K562 (cell line): ENCODE data around the gene HPD. TPM values are rescaled to one million over a fixed set of nuclear protein-coding genes. Genes with fewer than 3 reads are reported as not detected.
A peak's percentile ranks its signal among the peaks of the same experiment; 100 is the strongest.

Source experiments
- AFF1 ChIP-seq, 2 experiments: fragments of 450-650 bp; IDR thresholded peaks; 2 replicates each; pipeline ENCODE4 v1.6.1; 2018; ENCODE audit warnings: mild to moderate bottlenecking in 2 of 2, low read depth in 1 of 2; ENCODE audit not compliant: partially characterized antibody in 2 of 2
- CSDE1 ChIP-seq, 2 experiments: fragments of 450-650 bp; IDR thresholded peaks; 2 replicates each; pipeline ENCODE4 v1.6.1; 2016; ENCODE audit warnings: mild to moderate bottlenecking in 1 of 2
- EGR1 ChIP-seq: fragments of 450-650 bp; conservative IDR thresholded peaks from 2 replicates; pipeline ENCODE4 v1.6.1; 2017; ENCODE audit warnings: mild to moderate bottlenecking
- JUN ChIP-seq, 2 experiments: sonication (generic) in 1 of 2; formaldehyde crosslinking in 1 of 2; IDR thresholded peaks; 2 replicates each; pipeline versions ENCODE4 v1.6.1 to v1.8.0; 2012 to 2022; ENCODE audit warnings: borderline replicate concordance in 2 of 2, mild to moderate bottlenecking in 2 of 2, improper control_type of control experiment in 1 of 2, low read depth in 1 of 2, low read length in 1 of 2, missing genetic modification reagents in 1 of 2
- KAT7 ChIP-seq: sonication (generic); formaldehyde crosslinking; IDR thresholded peaks from 2 replicates; pipeline ENCODE4 v1.8.0; 2022; ENCODE audit warnings: missing genetic modification reagents, mild to moderate bottlenecking, borderline replicate concordance
- MEIS2 ChIP-seq: fragments of 450-650 bp; IDR thresholded peaks from 2 replicates; pipeline ENCODE4 v1.6.1; 2014; ENCODE audit warnings: mild to moderate bottlenecking; ENCODE audit not compliant: partially characterized antibody
- NCOR1 ChIP-seq: fragments of 450-650 bp; IDR thresholded peaks from 2 replicates; pipeline ENCODE4 v1.6.1; 2016; ENCODE audit warnings: mild to moderate bottlenecking, moderate library complexity
- PCBP1 ChIP-seq: fragments of 200-400 bp; formaldehyde crosslinking; IDR thresholded peaks from 2 replicates; pipeline ENCODE4 v1.6.1; 2018; ENCODE audit warnings: mild to moderate bottlenecking, low read depth, low read length; ENCODE audit not compliant: poor library complexity, severe bottlenecking
- SAFB ChIP-seq: fragments of 200-400 bp; formaldehyde crosslinking; IDR thresholded peaks from 2 replicates; pipeline ENCODE4 v1.6.1; 2017; ENCODE audit warnings: low read depth, low read length, borderline replicate concordance
- SP1 ChIP-seq: sonication (generic); formaldehyde crosslinking; IDR thresholded peaks from 2 replicates; pipeline ENCODE4 v1.8.1; 2022; ENCODE audit warnings: mild to moderate bottlenecking, missing genetic modification reagents
- TAF9B ChIP-seq: fragments of 450-650 bp; IDR thresholded peaks from 2 replicates; pipeline ENCODE4 v1.6.1; 2018; ENCODE audit warnings: mild to moderate bottlenecking; ENCODE audit not compliant: partially characterized antibody
- TARDBP ChIP-seq: fragments of 450-650 bp; IDR thresholded peaks from 2 replicates; pipeline ENCODE4 v1.6.1; 2016
- TCF7 ChIP-seq: sonication (generic); IDR thresholded peaks from 2 replicates; pipeline ENCODE4 v1.6.1; 2016; ENCODE audit warnings: antibody characterized with exemption, borderline replicate concordance
- ZC3H11A ChIP-seq: IDR thresholded peaks from 2 replicates; pipeline ENCODE4 v1.6.1; 2012; ENCODE audit warnings: low read depth, low read length, improper control_type of control experiment
- ZNF766 ChIP-seq: fragments of 200-800 bp; sonication (Bioruptor generic); conservative IDR thresholded peaks from 2 replicates; pipeline ENCODE4 v1.6.1; 2016; ENCODE audit warnings: missing genetic modification characterization, missing compliant biosample characterization
- ZNF778 ChIP-seq: fragments of 450-650 bp; formaldehyde crosslinking; IDR thresholded peaks from 2 replicates; pipeline ENCODE4 v1.4.0; 2020; ENCODE audit warnings: mild to moderate bottlenecking, moderate library complexity
- polyA plus RNA-seq, 8 experiments: library from polyadenylated mRNA; depleted of rRNA in 4 of 8; stranded (reverse) in 5 of 8; unstranded in 3 of 8; fragments of >200 nt; fragmentation: Nextera tagmentation in 2 of 8; fragmentation: Illumina TruSeq in 1 of 8; extraction: Ambion mirVana in 2 of 8; extraction: Trizol in 1 of 8; gene quantifications; 2 replicates each; pipeline versions ENCODE4 v1.2.1 to v1.2.3, GENCODE V29; 2011 to 2014; ENCODE audit warnings: inconsistent platforms in 1 of 8, missing spikeins in 1 of 8
- total RNA-seq, 7 experiments: library from RNA; depleted of rRNA in 6 of 7; stranded (reverse); fragments of >200 nt in 6 of 7; fragmentation: Illumina TruSeq in 2 of 7; extraction: Trizol in 2 of 7; gene quantifications; 2 replicates each; pipeline versions ENCODE4 v1.2.1 to v1.2.3, GENCODE V29; 2011 to 2021; ENCODE audit warnings: low replicate concordance in 1 of 7
- TF ChIP-seq, protein P1 (sequence below): fragments of 450-650 bp; IDR thresholded peaks from 2 replicates; pipeline ENCODE4 v1.6.1; 2018; ENCODE audit not compliant: partially characterized antibody
- TF ChIP-seq, protein P2 (sequence below): fragments of 250-450 bp; sonication (Bioruptor Pico); IDR thresholded peaks from 2 replicates; pipeline ENCODE4 v1.8.0; 2022; ENCODE audit warnings: inconsistent platforms, mild to moderate bottlenecking, moderate library complexity, borderline replicate concordance

HPD gene
- total and polyA plus RNA-seq, 9 of the 15 experiments (the other 6 are each of a cell fraction or from before 2014, with no cell fraction given): 0.06 to 0.29 (median 0.07) TPM; not detected in 4

DNA sequence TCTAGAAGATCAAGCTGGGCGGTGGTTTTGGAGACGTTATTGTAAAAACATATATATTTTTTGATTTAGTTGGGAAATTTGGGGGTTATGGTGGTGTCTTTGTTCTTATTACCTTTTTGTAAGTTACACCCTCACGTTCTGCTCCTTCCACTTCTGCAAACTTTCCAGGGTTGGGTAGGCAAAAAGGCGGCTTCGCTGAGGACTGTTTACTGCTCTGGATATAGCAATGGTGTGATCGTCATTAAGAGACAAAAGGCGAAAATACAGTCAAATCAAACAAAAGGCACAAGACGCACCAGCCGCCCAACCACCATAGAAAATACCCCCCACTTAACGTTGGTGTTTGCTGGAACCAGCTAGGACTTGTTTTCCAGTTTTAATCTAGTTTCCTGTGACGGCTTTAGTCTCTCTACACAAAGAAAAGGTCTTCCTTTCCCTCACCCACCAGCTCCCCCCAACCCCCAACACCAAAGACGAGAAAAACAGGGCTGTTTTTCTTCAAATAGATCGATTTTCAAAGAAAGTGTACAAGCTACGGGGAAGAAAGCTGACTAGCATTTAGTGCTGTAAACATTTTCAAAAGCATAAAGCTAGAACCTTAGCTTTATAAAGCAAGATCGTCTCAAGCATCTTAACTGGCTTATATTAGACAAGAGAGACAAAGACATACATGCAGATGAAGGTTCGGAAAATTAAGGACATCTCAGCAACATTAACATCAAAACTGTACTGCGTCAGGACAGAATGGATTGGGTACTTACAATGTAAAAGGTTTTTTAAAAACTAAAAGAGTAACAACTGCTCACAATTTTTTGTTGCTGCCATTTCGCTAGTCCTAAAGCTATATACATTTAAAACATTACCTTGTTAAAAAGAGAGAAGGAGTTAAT is 56.8 kb downstream of the HPD start (continued):
- TF ChIP-seq KAT7: 0 out of 2 replicates have a peak, but pooled peaks have one; percentile 7
- TF ChIP-seq TAF9B: peak; percentile 16
- peak; percentile 20 to 71 for TF ChIP-seq AFF1 (IDR thresholded peaks at IDR 0.05; ENCODE audit: low read depth in 1 of 2, partially characterized antibody in 2 of 2)
- TF ChIP-seq, protein P1, sequence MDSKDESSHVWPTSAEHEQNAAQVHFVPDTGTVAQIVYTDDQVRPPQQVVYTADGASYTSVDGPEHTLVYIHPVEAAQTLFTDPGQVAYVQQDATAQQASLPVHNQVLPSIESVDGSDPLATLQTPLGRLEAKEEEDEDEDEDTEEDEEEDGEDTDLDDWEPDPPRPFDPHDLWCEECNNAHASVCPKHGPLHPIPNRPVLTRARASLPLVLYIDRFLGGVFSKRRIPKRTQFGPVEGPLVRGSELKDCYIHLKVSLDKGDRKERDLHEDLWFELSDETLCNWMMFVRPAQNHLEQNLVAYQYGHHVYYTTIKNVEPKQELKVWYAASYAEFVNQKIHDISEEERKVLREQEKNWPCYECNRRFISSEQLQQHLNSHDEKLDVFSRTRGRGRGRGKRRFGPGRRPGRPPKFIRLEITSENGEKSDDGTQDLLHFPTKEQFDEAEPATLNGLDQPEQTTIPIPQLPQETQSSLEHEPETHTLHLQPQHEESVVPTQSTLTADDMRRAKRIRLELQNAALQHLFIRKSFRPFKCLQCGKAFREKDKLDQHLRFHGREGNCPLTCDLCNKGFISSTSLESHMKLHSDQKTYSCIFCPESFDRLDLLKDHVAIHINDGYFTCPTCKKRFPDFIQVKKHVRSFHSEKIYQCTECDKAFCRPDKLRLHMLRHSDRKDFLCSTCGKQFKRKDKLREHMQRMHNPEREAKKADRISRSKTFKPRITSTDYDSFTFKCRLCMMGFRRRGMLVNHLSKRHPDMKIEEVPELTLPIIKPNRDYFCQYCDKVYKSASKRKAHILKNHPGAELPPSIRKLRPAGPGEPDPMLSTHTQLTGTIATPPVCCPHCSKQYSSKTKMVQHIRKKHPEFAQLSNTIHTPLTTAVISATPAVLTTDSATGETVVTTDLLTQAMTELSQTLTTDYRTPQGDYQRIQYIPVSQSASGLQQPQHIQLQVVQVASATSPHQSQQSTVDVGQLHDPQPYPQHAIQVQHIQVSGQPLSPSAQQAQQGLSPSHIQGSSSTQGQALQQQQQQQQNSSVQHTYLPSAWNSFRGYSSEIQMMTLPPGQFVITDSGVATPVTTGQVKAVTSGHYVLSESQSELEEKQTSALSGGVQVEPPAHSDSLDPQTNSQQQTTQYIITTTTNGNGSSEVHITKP: no peak
- TF ChIP-seq CSDE1 (IDR thresholded peaks at IDR 0.05): 0 out of 4 replicates have a peak, but pooled peaks of 1 of the 2 experiments have one; percentile 22
- TF ChIP-seq NCOR1: 0 out of 2 replicates have a peak, but pooled peaks have one; percentile 7
- no peak for TF ChIP-seq ZNF766 (CRISPR knock-in tag)
- no peak for TF ChIP-seq ZC3H11A
- TF ChIP-seq PCBP1: no peak
- TF ChIP-seq MEIS2: no peak
- no peak for TF ChIP-seq EGR1
- TF ChIP-seq ZNF778 (CRISPR knock-in tag): no peak
- no peak for TF ChIP-seq JUN (IDR thresholded peaks at IDR 0.05; ENCODE audit: borderline replicate concordance, low read depth, low read length)
- no peak for TF ChIP-seq JUN (CRISPR knock-in tag; IDR thresholded peaks at IDR 0.05; ENCODE audit: borderline replicate concordance)
- TF ChIP-seq, protein P2, sequence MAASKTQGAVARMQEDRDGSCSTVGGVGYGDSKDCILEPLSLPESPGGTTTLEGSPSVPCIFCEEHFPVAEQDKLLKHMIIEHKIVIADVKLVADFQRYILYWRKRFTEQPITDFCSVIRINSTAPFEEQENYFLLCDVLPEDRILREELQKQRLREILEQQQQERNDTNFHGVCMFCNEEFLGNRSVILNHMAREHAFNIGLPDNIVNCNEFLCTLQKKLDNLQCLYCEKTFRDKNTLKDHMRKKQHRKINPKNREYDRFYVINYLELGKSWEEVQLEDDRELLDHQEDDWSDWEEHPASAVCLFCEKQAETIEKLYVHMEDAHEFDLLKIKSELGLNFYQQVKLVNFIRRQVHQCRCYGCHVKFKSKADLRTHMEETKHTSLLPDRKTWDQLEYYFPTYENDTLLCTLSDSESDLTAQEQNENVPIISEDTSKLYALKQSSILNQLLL (CRISPR knock-in tag): no peak
- TF ChIP-seq SAFB: no peak
- TF ChIP-seq SP1 (CRISPR knock-in tag): no peak
- no peak for TF ChIP-seq TARDBP
- TF ChIP-seq TCF7: no peak
